GM03348 (cell line): Measurements from ENCODE around the gene TRMT5.

ENCODE experiments used
- DNase-seq: peaks from one replicate; pipeline ENCODE4 v3.0.0; 2012; ENCODE audit warnings: low spot score

TRMT5 gene, protein sequence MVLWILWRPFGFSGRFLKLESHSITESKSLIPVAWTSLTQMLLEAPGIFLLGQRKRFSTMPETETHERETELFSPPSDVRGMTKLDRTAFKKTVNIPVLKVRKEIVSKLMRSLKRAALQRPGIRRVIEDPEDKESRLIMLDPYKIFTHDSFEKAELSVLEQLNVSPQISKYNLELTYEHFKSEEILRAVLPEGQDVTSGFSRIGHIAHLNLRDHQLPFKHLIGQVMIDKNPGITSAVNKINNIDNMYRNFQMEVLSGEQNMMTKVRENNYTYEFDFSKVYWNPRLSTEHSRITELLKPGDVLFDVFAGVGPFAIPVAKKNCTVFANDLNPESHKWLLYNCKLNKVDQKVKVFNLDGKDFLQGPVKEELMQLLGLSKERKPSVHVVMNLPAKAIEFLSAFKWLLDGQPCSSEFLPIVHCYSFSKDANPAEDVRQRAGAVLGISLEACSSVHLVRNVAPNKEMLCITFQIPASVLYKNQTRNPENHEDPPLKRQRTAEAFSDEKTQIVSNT

GRCh38 chr14:60980811-60981632, at the start of gene TRMT5, which contains the start of gene SLC38A6:
Gene TRMT5, minus strand, starts transcription at chr14:60981079. Its CDS starts 106 bp downstream, at chr14:60980973.
Gene SLC38A6, plus strand, starts transcription at chr14:60981245. Its CDS starts 33 bp downstream, at chr14:60981278.
- DNase-seq: peak; percentile 96

DNA sequence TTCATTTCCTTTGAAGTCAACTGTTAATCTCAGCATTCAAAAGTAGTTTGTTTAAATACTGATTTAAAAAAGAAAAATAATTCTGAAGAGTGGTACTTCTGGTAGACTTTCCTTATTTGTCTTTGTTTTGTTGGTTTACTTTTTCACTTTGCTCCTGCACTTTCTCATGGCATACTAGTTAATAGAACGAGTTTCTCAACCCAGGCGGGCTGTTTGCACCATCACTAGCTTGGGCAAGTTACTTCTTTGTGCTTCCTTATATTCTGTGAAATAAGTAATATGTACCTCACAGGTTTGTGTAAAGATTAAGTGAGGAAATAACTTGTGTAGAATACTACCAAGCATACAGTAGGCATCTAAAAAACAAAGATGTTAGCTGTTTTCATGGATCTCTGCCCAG, 45.6 kb upstream of the TRMT5 start:
- no peak for DNase-seq

DNA sequence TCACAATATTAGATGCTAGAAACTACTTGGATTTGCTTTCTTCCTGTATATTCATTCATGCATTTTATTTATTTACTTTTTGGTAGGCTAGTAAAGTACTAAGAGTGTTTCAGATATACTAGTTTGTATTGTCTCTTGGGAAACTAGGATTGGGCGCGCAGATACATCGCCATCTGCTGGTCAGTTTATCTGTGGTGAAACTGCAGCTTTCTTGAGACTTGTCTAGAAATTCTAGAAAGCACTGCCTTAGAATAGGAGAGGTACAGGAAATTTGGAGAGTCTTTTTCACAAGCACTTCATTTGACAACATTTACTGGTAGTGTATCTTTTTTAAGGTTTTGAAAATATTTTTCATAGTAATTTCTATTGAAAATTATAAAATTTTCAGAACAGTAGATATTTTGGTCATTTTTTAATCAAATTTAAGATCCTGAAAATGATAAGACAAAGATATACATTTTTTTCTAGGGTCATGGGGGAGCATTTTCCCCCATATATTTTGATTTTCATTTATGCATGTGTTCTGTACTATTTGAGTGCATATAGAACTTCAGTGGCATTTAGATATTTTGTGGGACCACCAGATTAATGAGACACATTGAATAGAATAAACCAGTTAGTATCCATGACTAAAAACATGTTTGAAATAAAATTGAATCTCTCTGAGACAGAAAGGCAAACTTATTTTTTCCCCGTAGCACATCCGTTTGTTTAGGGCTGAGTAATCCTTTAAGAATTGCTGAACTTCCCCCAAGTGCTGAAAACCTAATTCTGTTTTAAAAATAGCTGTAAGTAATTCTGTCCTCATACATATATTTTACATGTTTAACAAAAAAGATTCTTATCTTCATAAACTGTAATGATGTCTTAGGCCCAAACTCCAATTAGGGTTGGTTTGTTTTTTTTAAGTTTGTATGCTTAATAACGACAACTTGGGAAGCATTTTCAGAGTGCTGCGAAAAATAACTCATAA, 44.7 kb upstream of the TRMT5 start:
- DNase-seq: peak; percentile 61

DNA sequence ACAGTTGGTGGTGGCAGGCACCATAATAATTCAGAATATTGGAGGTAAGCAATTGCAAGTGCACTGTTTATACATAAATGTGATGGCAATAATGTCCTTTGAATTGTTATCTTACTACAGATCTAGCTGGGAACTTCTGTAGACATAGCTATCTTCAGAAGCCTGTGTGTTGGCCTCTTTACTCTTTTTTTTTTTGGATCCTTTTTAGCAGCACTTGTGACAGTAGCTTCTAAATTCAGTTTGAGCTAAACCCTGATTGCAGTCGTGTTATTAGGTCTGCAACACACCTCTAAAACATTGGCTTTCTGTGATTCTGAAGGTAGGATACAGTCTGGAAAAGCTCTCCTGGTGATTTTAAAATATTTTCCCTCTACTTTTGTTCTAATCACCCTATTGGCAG, 38.7 kb upstream of the TRMT5 start:
- no peak for DNase-seq

DNA sequence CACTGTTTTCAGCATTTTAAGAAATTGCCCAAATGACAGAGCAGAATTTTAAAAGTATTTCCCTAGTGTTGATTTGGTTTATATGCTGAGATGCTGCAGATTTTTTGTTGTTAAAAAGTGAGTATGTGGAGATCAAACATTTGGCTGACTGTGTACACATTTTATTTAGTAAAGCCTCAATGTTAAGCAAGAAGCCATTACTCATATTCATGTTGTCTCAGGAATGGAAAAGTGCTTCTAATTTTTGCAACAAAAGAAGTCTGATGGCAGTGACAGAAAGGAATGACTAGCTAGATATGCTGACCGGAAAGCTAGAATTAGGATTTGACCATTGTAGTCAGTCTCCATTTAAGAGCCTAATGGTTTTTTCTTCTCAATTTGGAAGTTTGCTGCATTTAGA, 22.7 kb upstream of the TRMT5 start:
- peak; percentile 47 for DNase-seq

DNA sequence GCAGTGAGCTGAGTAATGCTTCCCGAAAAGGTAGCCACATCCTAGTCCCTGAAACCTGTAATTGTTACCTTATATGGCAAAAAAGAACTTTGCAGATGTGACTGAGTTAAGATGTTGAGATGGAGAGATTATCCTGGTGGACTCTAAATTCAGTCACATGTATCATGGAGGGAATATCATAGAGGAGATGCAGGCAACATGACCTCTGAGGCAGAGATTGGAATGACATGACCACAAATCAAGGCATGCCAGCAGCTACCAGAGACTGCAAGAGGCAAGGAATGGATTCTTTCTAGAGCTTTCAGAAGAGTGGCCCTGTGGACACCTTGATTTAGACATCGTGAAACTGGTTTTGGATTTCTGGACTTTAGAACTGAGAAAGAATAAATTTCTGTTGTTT, 18.7 kb upstream of the TRMT5 start:
- no peak for DNase-seq

DNA sequence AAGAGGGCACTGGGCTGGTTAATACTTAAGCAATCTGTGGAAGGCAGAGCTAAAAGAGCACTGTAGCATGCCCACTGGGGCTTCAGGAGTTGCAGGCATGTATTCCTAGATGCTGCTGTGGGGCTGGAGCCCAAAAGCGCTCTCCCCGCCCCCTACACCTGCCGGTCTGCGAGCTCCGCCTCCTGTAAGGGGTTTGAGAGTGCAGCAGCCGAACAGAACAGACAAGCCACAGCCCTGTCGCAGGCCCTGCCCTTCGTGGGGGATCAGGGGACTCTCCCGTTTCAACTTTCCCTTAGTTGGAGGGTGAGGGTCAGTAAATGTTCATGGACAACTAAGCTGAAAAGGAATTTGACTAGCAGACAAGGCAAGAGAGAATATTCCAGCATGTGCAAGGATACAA, 17.7 kb upstream of the TRMT5 start:
- DNase-seq: no peak

- peak; percentile 72 for DNase-seq
Measured at GRCh38 chr14:60989599-60989998, 8.7 kb upstream of the TRMT5 start.

- DNase-seq: no peak
Measured at GRCh38 chr14:60986500-60986899, 5.6 kb upstream of the TRMT5 start.

GRCh38 chr14:60984196-60984595, 3.3 kb upstream of the TRMT5 start:
- DNase-seq: no peak

GRCh38 chr14:60981633-60982455, 965 bp upstream of the TRMT5 start:
- DNase-seq: peak; percentile 56

DNA sequence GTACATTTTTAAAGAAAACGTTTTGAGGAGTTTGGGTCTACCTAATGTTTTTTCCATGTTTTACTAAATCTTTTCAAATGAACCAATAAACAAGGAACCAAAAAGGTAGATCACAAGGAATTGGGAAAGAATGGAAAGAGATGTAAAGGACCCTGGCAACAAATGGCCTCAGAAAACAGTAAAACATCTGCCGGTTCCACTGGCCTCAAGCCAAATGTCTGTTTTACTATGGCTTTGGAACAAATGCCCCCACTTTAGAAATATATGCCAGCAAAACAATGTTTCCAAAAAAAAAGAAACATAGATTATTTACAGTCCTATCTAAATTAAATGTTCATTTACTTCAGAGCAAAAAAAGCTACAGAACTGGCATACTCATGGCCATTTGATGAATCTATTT, 3.0 kb downstream of the TRMT5 start:
- no peak for DNase-seq

DNA sequence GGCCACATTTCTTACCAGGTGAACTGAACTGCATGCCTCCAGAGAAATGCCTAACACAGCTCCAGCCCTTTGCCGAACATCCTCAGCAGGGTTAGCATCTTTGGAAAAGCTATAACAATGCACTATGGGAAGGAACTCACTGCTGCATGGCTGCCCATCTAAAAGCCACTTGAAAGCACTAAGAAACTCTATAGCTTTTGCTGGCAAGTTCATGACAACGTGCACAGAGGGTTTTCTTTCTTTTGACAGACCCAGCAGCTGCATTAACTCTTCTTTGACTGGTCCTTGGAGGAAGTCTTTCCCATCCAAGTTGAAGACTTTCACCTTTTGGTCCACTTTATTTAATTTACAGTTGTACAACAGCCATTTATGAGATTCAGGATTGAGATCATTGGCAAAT, 5.3 kb downstream of the TRMT5 start:
- DNase-seq: no peak

DNA sequence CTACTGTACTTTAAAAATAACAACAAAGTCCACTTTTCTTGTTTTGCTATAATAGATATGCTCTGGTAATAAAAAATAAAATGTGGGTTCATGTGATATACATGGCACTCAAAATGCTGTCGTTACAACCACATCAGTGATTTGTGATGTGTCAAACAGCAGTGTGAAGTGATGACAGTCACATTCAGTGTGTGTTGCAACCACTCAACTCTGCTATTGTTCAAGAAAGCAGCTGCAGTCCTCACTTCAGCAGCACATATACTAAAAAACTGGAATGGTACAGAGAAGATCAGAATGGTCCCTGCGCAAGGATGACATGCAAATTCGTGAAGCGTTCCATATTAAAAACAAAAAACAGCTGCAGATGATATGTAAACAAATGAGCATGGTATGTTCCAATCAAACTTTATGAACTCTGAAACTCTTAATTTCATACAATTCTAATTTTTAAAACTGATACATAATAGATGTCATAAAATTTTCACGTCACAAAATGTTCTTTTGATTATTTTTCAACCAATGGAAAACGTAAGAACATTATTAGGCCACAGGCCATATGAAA, 6.7 kb downstream of the TRMT5 start:
- no peak for DNase-seq

GRCh38 chr14:60973070-60973469, 7.8 kb downstream of the TRMT5 start:
- no peak for DNase-seq

GRCh38 chr14:60972295-60972694, 8.6 kb downstream of the TRMT5 start:
- DNase-seq: no peak

DNA sequence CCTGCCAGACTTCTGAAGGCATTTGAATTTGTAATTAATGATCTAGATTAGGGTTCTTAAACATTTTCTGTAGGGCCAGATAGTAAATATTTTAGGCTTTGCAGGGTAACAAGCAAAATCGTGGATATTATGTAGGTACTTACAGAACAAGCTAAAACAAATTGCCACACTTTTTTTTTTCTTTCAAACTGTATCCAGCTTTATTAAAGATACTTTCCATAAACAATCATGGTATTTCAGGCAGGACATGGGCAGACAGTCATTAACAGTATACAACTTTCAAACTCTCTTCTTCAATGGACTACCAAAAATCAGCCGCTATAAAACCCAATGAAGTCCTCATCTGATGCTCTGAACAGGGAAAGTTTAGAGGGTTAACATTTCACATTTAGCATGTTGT, 9.6 kb downstream of the TRMT5 start:
- no peak for DNase-seq

DNA sequence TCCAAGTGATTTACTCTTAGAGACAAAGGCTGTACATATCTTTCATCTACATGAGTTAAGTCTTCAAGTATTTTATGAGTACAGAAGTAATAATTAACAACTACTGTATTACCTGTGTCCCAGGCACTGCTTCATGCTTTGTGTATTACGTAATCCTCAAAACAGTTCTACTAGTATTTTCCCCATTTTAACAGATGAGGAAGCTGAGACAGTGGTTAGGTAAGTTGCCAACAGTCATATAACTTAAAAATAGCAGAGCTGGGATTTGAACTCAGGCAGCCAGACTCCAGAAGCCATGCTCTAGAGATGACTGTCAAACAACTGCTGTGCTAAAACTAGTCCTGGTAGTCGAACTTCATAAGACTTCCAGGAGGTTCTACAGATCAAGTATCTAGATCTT, 10.7 kb downstream of the TRMT5 start:
- no peak for DNase-seq

- DNase-seq: no peak
Measured at GRCh38 chr14:60968671-60969070, 12.2 kb downstream of the TRMT5 start.

DNA sequence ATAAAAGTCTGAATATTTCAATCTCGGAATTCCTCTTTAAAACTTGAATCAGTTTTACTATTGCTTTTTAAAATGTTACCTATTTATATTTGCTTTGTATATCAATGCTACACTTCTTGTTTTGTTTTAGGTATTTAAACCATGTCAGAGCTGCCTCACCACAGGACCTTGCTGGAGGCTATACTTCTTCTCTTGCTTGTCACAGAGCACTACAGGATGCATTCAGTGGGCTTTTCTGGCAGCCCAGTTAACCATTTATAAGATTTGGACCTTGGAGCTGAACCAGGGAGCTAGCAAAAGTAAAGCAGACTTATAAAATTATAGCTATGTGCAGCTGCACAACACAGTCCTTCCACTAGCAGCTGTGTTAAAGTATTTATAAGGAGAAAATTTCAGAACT, 12.8 kb downstream of the TRMT5 start:
- DNase-seq: no peak

DNA sequence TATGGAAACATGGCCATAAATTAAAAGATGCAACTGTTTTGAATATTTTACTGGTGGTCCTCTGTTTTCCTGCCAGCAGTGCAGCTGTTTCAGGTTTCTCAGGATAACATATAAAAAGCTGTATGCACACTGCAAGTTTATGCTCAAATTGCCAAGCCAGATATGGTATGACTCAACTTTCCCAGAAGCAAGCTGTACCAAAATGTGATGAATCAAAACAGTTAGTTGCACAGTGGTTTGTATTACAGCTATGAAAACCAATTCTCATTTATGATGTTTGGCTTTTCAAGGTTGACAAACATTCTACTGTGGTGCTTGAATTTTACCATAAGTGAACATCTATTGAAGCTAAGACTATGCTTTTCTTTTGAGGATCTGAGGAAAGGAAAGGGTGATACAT, 15.5 kb downstream of the TRMT5 start:
- peak; percentile 22 for DNase-seq
